Right lobe of liver (tissue), 6 donors: ENCODE results near the gene FAF2. TPM values are rescaled to one million over a fixed set of nuclear protein-coding genes. Genes with fewer than 3 reads are reported as not detected.
"Not testable (repeated sequence)": the region's sequence is repeated elsewhere in the genome, so short reads cannot be mapped to it uniquely, and the experiment has no call there.

Experiments used
- ATAC-seq, 4 donors: fragments of 200-7000 bp; cut with Tn5 transposase; one replicate each; pipeline ENCODE4 v1.9.1; 2020; ENCODE audit warnings: mild to moderate bottlenecking in 4 of 4, moderate library complexity in 4 of 4
- DNase-seq, 3 donors: peaks; one replicate each; pipeline ENCODE4 v3.0.0-alpha.2; 2020
- H3K27ac ChIP-seq, 3 donors: fragments of 200-600 bp; one replicate each; pipeline ENCODE4 v1.8.0; 2022
- H3K27me3 ChIP-seq, 2 donors: fragments of 200-600 bp; one replicate each; pipeline ENCODE4 v1.8.0; 2022
- H3K36me3 ChIP-seq, 4 donors: fragments of 200-600 bp; sonication (generic) in 1 of 4; one replicate each; pipeline versions ENCODE4 v1.5.1 to v1.8.0; 2017 to 2022; ENCODE audit warnings: control low read depth in 1 of 4
- H3K4me1 ChIP-seq, 4 donors: fragments of 200-600 bp; sonication (generic) in 1 of 4; one replicate each; pipeline versions ENCODE4 v1.5.1 to v1.8.0; 2017 to 2022; ENCODE audit warnings: control low read depth in 1 of 4
- H3K4me3 ChIP-seq, 3 donors: fragments of 200-600 bp; one replicate each; pipeline ENCODE4 v1.8.0; 2022
- H3K9me3 ChIP-seq, 4 donors: fragments of 200-600 bp; sonication (generic) in 1 of 4; one replicate each; pipeline versions ENCODE4 v1.5.1 to v1.8.0; 2017 to 2022; ENCODE audit warnings: control low read depth in 1 of 4
- POLR2A ChIP-seq: fragments of 450-650 bp; IDR thresholded peaks from one replicate; pipeline ENCODE4 v1.6.1; 2017; ENCODE audit warnings: antibody characterized with exemption, mild to moderate bottlenecking
- WGBS: methylation state at CpG from one replicate; pipeline ENCODE4 v1.1.6; 2018; ENCODE audit warnings: low coverage, low lambda C conversion rate; ENCODE audit not compliant: insufficient coverage; ENCODE audit errors: missing lambda C conversion rate; 5-methylcytosine and 5-hydroxymethylcytosine counted together
- intact Hi-C, 2 donors: fragments of 100-400 bp; cut with DNase I; formaldehyde crosslinking; loops; one replicate each; pipeline versions ENCODE4 v1.11.2 to v1.14.1; 2022
- total RNA-seq, 6 experiments: library from RNA; depleted of rRNA in 2 of 6; stranded (reverse); fragments of >200 nt in 2 of 6; fragmentation: NEBNext Ultra II Directional in 3 of 6; extraction: Animal tissue kit (Norgen Biotek cat#: 25700) in 3 of 6; gene quantifications; one replicate each; pipeline versions ENCODE4 v1.1.0 to v1.2.4, GENCODE V29; 2016 to 2023
- TF ChIP-seq, protein P1 (sequence below), 4 donors: fragments of 200-600 bp in 3 of 4; fragments of 450-650 bp in 1 of 4; IDR thresholded peaks; one replicate each; pipeline versions ENCODE4 v1.5.1 to v1.8.0; 2016 to 2022; ENCODE audit warnings: antibody characterized with exemption in 4 of 4, mild to moderate bottlenecking in 2 of 4
- donor health status: DM: no; HTN: yes; CAD: no.
- donor health status: DM: no; HTN: no; CAD: no.
- donor health status: DM: no; HTN: no; CAD: no.
- donor health status: DM: no; HTN: yes; CAD: no.
- donor health status: DM: no; HTN: yes; CAD: no.

FAF2 gene
- total RNA-seq, 6 experiments from 2014 or later, result 17.5 to 23.3 (median 19.8) TPM

GRCh38 chr5:176405656-176406435 lies 42.3 kb upstream of the FAF2 start:
- Histone ChIP-seq H3K27ac (no peak overlapping the region), H3K27me3 (no peaks in the 10 kb centered on the region), H3K4me1 (no peaks in the 10 kb centered on the region), H3K36me3 (peaks cover 3 to 12% (median 4%) of the 10 kb centered on the region in 4 donors), H3K9me3 (no peaks in the 10 kb centered on the region), H3K4me3 (no peak overlapping the region)
- no peak for TF ChIP-seq POLR2A
- TF ChIP-seq, protein P1, sequence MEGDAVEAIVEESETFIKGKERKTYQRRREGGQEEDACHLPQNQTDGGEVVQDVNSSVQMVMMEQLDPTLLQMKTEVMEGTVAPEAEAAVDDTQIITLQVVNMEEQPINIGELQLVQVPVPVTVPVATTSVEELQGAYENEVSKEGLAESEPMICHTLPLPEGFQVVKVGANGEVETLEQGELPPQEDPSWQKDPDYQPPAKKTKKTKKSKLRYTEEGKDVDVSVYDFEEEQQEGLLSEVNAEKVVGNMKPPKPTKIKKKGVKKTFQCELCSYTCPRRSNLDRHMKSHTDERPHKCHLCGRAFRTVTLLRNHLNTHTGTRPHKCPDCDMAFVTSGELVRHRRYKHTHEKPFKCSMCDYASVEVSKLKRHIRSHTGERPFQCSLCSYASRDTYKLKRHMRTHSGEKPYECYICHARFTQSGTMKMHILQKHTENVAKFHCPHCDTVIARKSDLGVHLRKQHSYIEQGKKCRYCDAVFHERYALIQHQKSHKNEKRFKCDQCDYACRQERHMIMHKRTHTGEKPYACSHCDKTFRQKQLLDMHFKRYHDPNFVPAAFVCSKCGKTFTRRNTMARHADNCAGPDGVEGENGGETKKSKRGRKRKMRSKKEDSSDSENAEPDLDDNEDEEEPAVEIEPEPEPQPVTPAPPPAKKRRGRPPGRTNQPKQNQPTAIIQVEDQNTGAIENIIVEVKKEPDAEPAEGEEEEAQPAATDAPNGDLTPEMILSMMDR (IDR thresholded peaks at IDR 0.05), result no peak
- ATAC-seq (peak in 2 of 4 donors; percentile 15 to 21), DNase-seq (peak in 1 of 3 donors; percentile 17)
- intact Hi-C loops, result no loop called here
- 84% methylated on average over 9 of the region's 20 CpGs for WGBS

- no peak for ATAC-seq
- Histone ChIP-seq H3K27ac (no peak overlapping the region), H3K4me3 (no peak overlapping the region), H3K36me3 (peaks cover 3 to 12% (median 4%) of the 10 kb centered on the region in 4 donors), H3K9me3 (no peaks in the 10 kb centered on the region), H3K27me3 (no peaks in the 10 kb centered on the region), H3K4me1 (no peaks in the 10 kb centered on the region)
- intact Hi-C loops, result no loop called here
- 76% methylated on average over 4 of the region's 9 CpGs for WGBS
- TF ChIP-seq POLR2A, result no peak
- TF ChIP-seq, protein P1 (IDR thresholded peaks at IDR 0.05), result no peak
- DNase-seq, result peak in 1 of 3 donors; percentile 35
These were observed 41.6 kb upstream of the FAF2 start for GRCh38 chr5:176406436-176407052.

DNA sequence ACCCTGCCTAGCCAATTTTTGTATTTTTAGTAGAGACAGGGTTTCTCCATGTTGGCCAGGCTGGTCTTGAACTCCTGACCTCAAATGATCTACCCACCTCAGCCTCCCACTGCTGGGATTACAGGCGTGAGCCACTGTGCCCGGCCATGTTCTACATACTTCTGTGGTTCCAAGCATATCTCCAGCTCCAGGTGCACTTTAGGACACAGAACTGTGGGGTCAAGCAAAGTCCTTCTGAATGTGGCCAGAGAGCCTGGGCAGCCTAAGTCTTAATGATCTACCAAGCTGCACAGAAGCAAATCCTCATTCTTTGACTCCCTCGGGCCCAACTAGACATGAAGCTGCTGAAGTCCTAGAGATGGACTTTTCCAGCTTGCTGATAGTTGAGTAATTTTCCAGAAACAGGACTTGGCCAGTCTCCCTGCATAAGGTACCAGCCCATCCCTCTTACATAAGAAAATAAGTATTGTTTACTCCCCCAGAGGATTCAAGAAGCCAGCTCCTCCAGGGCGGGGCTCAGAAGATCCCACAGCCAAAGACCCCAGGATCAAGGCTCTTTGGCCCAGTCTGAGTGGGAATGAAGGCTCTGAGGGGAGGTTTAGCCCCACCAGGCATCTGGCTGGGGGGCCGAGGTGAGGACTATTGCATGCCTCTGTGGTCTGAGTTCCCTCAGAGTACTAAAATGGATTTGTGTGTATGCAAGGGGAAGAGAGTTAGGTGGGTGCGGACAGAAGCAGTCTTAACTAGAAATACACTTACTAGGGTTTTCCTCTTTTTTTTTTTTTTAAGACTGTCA lies 40.5 kb upstream of the FAF2 start:
- Histone ChIP-seq H3K4me3 (no peak overlapping the region), H3K36me3 (peaks cover 3 to 12% (median 4%) of the 10 kb centered on the region in 4 donors), H3K27ac (no peak overlapping the region), H3K27me3 (no peaks in the 10 kb centered on the region), H3K4me1 (no peaks in the 10 kb centered on the region), H3K9me3 (no peaks in the 10 kb centered on the region)
- intact Hi-C loops, result no loop called here
- WGBS, result 93% methylated on average over 2 of the region's 6 CpGs
- peak in 1 of 3 donors; percentile 38 for DNase-seq
- TF ChIP-seq, protein P1 (IDR thresholded peaks at IDR 0.05), result no peak
- no peak for TF ChIP-seq POLR2A
- ATAC-seq, result peak in 1 of 4 donors; percentile 25

DNA sequence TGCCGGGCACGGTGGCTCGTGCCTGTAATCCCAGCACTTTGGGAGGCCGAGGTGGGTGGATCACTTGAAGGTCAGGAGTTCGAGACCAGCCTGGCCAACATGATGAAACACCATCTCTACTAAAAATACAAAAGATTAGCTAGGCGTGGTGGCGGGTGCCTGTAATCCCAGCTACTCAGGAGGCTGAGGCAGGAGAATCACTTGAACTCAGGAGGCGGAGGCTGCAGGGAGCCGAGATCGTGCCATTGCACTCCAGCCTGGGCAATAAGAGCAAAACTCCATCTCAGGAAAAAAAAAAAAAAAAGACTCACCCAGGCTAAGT lies 40.0 kb upstream of the FAF2 start:
- H3K27ac ChIP-seq, H3K27me3 ChIP-seq, H3K4me1 ChIP-seq, H3K9me3 ChIP-seq, intact Hi-C loops, H3K4me3 ChIP-seq, ATAC-seq: not testable (repeated sequence)
- DNase-seq, result peak in 1 of 3 donors; percentile 7
- H3K36me3 ChIP-seq, result peaks cover 3 to 12% (median 4%) of the 10 kb centered on the region in 4 donors
- 91% methylated on average over 6 of the region's 10 CpGs for WGBS
